ENCODE results near the gene SMC5. TPM values are rescaled to one million over a fixed set of nuclear protein-coding genes. Genes with fewer than 3 reads are reported as not detected.

Gene SMC5
- total RNA-seq = 28.9 TPM
- polyA plus RNA-seq (ENCODE audit: insufficient read depth in 1 of 8, insufficient read length in 8 of 8, low replicate concordance in 1 of 8) = 10 to 100 TPM; 20.0 to 41.2 (median 29.5) TPM
- long read RNA-seq, donor 1, partial matches to known transcripts = 0 of 2 reads
- long read RNA-seq, donor 1, other reads (novel, unspliced or antisense) = 0 of 2 reads
- long read RNA-seq, donor 2 = 0 reads
- long read RNA-seq, donor 3, full-length matches to known transcripts = 3 of 3 reads
- long read RNA-seq, donor 3, partial matches to known transcripts = 0 of 3 reads
- long read RNA-seq, donor 3, other reads (novel, unspliced or antisense) = 0 of 3 reads
- long read RNA-seq, donor 4 = 0 reads
- long read RNA-seq, donor 5, partial matches to known transcripts = 12 of 12 reads
- long read RNA-seq, donor 5, other reads (novel, unspliced or antisense) = 0 of 12 reads
- long read RNA-seq, donor 6 = 0 reads
- long read RNA-seq, donor 7 = 0 reads
- long read RNA-seq, donor 8 = 0 reads
- long read RNA-seq, donor 9 = 0 reads
- long read RNA-seq, donor 10, full-length matches to known transcripts = 1 of 8 reads
- long read RNA-seq, donor 10, partial matches to known transcripts = 7 of 8 reads
- long read RNA-seq, donor 10, other reads (novel, unspliced or antisense) = 0 of 8 reads
- long read RNA-seq, donor 11, partial matches to known transcripts = 12 of 12 reads
- long read RNA-seq, donor 11, other reads (novel, unspliced or antisense) = 0 of 12 reads

DNA sequence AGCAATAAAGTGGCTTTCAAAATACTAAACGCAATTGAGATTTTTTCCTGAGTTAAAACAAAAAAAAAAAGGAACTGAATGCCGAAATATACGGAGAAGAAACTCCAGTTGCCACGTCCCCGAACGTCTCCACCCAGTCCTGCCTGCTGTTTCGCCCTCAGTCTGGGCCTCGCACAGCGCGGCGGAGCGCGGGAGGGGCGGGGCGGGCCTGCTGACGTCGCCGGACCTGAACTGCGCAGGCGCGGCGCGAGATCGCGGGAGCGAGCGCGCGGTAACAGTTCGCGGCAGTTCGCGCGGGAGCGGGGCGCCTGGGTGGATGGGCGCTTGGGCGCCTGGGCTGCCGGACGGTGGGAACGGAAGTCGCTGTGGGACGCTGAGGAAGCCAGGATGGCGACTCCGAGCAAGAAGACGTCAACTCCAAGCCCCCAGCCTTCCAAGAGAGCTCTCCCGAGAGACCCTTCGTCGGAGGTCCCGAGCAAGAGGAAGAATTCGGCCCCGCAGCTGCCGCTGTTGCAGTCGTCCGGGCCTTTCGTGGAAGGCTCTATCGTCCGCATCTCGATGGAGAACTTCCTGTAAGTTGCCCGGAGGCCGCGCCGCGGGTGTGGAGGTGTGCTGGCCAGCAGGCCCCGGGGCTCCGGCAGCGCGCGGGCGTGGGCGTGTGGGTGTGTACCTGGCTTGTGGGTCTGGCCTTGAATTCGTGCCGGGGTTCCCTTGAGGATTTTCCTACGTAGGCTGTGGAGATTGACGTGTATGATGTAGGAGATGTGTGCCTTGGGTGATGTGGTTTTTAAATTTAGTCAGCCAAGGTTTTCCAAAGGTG, at the start of gene SMC5:
TSS of gene SMC5 (plus strand) at position 287 of the 820 bp plus-strand sequence. CDS start at position 388, 101 bp downstream.
- Histone ChIP-seq H3K9me3 (replicated peaks; ENCODE audit: control insufficient read depth, low read depth, low read length) (no peaks in the 10 kb centered on the region), H3K4me3 (ENCODE audit: low read length) (peak within 1 kb of the TSS; percentile 90), H3K36me3 (ENCODE audit: control insufficient read depth, insufficient read depth, low read length) (peaks cover 6% of the 10 kb centered on the region), H3K27ac (ENCODE audit: low read length) (peak within 1 kb of the TSS; percentile 96), H3K27me3 (ENCODE audit: control insufficient read depth, insufficient read depth, low read length) (no peaks in the 10 kb centered on the region), H3K4me1 (ENCODE audit: control insufficient read depth, insufficient read depth, low read length) (peaks cover 36% of the 10 kb centered on the region)
- WGBS (ENCODE audit: insufficient coverage) = under 1% methylated on average over 74 of the region's 75 CpGs
- peak; percentile 97 for DNase-seq

DNA sequence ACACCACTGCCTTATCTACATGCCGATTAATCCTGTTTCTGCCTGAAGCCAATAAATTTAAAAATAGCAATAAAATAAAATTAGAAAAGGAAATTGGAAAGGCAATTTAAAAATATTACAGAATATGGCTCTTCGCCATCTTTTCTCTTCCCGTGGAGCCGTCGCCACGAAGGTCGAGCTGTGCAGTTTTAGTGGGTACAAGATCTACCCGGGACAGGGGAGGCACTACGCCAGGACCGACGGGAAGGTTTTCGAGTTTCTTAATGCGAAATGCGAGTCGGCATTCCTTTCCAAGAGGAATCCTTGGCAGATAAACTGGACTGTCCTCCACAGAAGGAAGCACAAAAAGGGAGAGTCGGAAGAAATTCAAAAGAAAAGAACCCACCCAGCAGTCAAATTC, 41.7 kb upstream of the SMC5 start:
- no peak overlapping the region for H3K27ac ChIP-seq (ENCODE audit: low read length)
- no peaks in the 10 kb centered on the region for H3K4me1 ChIP-seq (ENCODE audit: control insufficient read depth, insufficient read depth, low read length)
- DNase-seq = no peak
- no peaks in the 10 kb centered on the region for H3K27me3 ChIP-seq (ENCODE audit: control insufficient read depth, insufficient read depth, low read length)
- no peak overlapping the region for H3K4me3 ChIP-seq (ENCODE audit: low read length)
- H3K36me3 ChIP-seq (ENCODE audit: control insufficient read depth, insufficient read depth, low read length) = peaks cover 9% of the 10 kb centered on the region
- peaks cover 9% of the 10 kb centered on the region for H3K9me3 ChIP-seq (replicated peaks; ENCODE audit: control insufficient read depth, low read depth, low read length)
- WGBS (ENCODE audit: insufficient coverage) = 92% methylated on average over 12 of the region's 16 CpGs

DNA sequence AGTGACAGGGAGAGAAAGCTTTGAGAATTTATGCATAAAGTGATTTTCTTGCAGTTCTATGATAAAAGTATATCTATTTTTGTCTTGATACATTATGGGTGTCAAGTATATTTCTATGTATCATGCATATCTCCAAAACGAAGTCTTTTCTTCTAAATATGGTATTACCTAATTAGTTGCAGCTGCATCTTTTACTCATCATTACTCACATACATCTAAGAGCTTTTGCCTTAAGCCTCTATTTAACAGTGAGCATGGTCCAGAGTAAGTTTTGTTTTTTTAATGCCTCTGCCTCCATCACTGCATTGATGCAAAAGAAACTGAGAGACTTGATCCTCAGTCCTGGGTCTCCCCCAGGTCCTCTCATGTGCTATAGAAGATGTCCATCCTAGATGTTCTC, 40.0 kb upstream of the SMC5 start:
- Histone ChIP-seq H3K36me3 (ENCODE audit: control insufficient read depth, insufficient read depth, low read length) (peaks cover 5% of the 10 kb centered on the region), H3K4me3 (ENCODE audit: low read length) (no peak overlapping the region), H3K27me3 (ENCODE audit: control insufficient read depth, insufficient read depth, low read length) (no peaks in the 10 kb centered on the region), H3K27ac (ENCODE audit: low read length) (no peak overlapping the region), H3K9me3 (replicated peaks; ENCODE audit: control insufficient read depth, low read depth, low read length) (no peaks in the 10 kb centered on the region), H3K4me1 (ENCODE audit: control insufficient read depth, insufficient read depth, low read length) (no peaks in the 10 kb centered on the region)
- DNase-seq = no peak
- WGBS (ENCODE audit: insufficient coverage) = no CpG with 5 or more reads among the region's 1 CpG

DNA sequence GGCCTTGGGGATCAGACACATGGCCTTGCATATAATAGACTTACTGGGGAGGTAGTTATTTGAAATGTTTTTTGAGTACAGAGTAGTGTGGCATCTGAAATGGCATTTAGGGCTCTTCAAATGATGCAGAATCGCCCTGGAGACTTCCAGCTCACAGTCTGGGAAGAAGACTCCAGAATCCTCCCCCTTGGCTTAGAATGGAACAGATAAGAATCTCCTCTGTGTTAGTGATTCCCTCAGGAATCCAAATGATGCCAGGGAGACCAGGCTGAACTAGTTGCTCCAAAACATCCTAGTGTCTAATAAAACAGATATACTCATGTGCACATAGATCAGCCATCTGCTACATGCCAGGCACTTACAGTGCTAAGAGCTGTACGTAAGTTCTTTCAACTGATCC, 38.6 kb upstream of the SMC5 start:
- no CpG with 5 or more reads among the region's 2 CpGs for WGBS (ENCODE audit: insufficient coverage)
- Histone ChIP-seq H3K4me3 (ENCODE audit: low read length) (no peak overlapping the region), H3K36me3 (ENCODE audit: control insufficient read depth, insufficient read depth, low read length) (no peaks in the 10 kb centered on the region), H3K27me3 (ENCODE audit: control insufficient read depth, insufficient read depth, low read length) (no peaks in the 10 kb centered on the region), H3K27ac (ENCODE audit: low read length) (no peak overlapping the region), H3K4me1 (ENCODE audit: control insufficient read depth, insufficient read depth, low read length) (no peaks in the 10 kb centered on the region), H3K9me3 (replicated peaks; ENCODE audit: control insufficient read depth, low read depth, low read length) (no peaks in the 10 kb centered on the region)
- no peak for DNase-seq

DNA sequence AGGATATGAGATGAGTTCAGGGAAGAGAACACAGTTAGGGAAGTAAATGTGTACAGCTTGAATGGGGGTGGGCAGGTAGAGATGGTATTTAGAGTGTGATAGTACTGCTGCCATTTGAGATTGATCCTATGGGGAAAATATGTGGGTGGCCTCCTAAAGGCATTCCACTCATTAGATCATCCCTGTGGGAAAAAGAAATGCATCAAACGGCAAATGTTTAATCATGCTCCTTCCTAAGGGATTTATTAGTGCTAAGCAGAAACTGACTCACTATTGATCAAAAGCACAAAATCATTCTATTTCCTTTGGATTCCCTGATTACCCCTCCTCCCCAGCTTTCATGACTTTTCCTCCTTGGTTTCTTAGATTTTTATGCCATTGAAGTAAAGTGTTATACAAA, 36.4 kb upstream of the SMC5 start:
- H3K4me3 ChIP-seq (ENCODE audit: low read length) = no peak overlapping the region
- no peaks in the 10 kb centered on the region for H3K9me3 ChIP-seq (replicated peaks; ENCODE audit: control insufficient read depth, low read depth, low read length)
- no peaks in the 10 kb centered on the region for H3K4me1 ChIP-seq (ENCODE audit: control insufficient read depth, insufficient read depth, low read length)
- no peaks in the 10 kb centered on the region for H3K27me3 ChIP-seq (ENCODE audit: control insufficient read depth, insufficient read depth, low read length)
- no peaks in the 10 kb centered on the region for H3K36me3 ChIP-seq (ENCODE audit: control insufficient read depth, insufficient read depth, low read length)
- WGBS (ENCODE audit: insufficient coverage) = no CpG with 5 or more reads among the region's 1 CpG
- DNase-seq = no peak
- no peak overlapping the region for H3K27ac ChIP-seq (ENCODE audit: low read length)

DNA sequence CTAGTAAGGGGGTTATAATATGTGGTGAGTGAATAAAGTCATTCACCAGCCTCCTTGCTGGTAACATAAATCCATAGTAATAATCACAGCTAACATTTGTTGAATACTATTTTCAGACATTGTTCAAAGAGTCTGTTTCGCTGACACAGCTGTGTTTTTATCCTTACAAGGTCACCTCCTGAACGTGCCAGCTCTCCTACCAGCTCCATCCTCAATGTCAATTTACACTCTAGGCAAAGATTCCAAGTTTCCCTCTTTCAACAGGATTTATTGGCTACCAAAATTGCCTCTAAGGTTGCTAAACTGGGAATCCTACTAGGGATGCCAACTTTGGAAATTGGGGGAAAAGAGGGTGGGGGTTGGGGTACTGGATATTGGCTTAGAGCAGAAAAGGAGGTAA, 30.7 kb upstream of the SMC5 start:
- Histone ChIP-seq H3K27ac (ENCODE audit: low read length) (no peak overlapping the region), H3K9me3 (replicated peaks; ENCODE audit: control insufficient read depth, low read depth, low read length) (no peaks in the 10 kb centered on the region), H3K36me3 (ENCODE audit: control insufficient read depth, insufficient read depth, low read length) (no peaks in the 10 kb centered on the region), H3K4me3 (ENCODE audit: low read length) (no peak overlapping the region), H3K4me1 (ENCODE audit: control insufficient read depth, insufficient read depth, low read length) (peaks cover 3% of the 10 kb centered on the region), H3K27me3 (ENCODE audit: control insufficient read depth, insufficient read depth, low read length) (no peaks in the 10 kb centered on the region)
- DNase-seq = peak; percentile 33
- 41% methylated on average over 2 of the region's 2 CpGs for WGBS (ENCODE audit: insufficient coverage)

DNA sequence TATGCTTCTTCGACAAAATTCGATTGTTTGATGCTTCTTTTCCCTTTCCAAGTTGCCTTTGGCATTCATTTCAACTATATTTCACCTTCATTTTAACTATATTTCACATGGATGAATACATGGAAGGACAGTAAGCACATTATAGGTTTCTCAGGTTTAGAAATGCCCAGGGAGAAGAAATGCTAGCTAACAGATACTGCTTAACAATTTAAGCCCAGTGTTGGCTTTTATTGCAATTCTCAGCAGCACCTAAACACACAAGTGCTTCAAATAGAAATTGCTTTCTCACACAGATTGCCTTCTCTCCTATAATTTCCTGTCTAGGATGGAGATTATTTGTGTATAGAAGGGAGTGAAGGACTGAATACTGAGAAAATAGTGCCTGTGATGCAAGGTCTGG, 30.2 kb upstream of the SMC5 start:
- Histone ChIP-seq H3K27me3 (ENCODE audit: control insufficient read depth, insufficient read depth, low read length) (no peaks in the 10 kb centered on the region), H3K9me3 (replicated peaks; ENCODE audit: control insufficient read depth, low read depth, low read length) (no peaks in the 10 kb centered on the region), H3K36me3 (ENCODE audit: control insufficient read depth, insufficient read depth, low read length) (no peaks in the 10 kb centered on the region), H3K4me1 (ENCODE audit: control insufficient read depth, insufficient read depth, low read length) (peaks cover 3% of the 10 kb centered on the region), H3K27ac (ENCODE audit: low read length) (peak overlapping the region; percentile 42), H3K4me3 (ENCODE audit: low read length) (no peak overlapping the region)
- no CpG with 5 or more reads among the region's 2 CpGs for WGBS (ENCODE audit: insufficient coverage)
- no peak for DNase-seq

DNA sequence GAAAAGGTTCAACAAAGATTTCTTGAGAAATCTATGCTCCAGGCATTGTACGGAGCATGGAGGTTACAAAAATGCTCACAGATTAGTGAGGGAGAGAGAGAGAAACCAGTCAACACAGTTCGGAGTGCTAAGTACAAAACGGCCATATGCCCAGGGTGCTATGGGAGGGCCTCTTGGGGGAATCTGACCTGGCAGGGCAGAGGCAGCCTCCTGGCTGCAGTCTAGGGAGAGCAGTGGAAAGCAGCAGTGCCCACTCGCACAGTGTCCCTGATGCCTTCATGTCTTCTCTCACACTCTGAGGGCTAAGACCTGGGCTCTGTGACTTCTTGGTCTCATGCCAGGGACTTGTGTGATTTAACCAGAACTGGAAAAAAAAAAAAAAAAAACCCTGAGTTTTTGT, 29.8 kb upstream of the SMC5 start:
- no peak overlapping the region for H3K27ac ChIP-seq (ENCODE audit: low read length)
- no peak overlapping the region for H3K4me3 ChIP-seq (ENCODE audit: low read length)
- H3K27me3 ChIP-seq (ENCODE audit: control insufficient read depth, insufficient read depth, low read length) = no peaks in the 10 kb centered on the region
- peak; percentile 13 for DNase-seq
- 65% methylated on average over 1 of the region's 4 CpGs for WGBS (ENCODE audit: insufficient coverage)
- H3K36me3 ChIP-seq (ENCODE audit: control insufficient read depth, insufficient read depth, low read length) = no peaks in the 10 kb centered on the region
- H3K9me3 ChIP-seq (replicated peaks; ENCODE audit: control insufficient read depth, low read depth, low read length) = no peaks in the 10 kb centered on the region
- peaks cover 3% of the 10 kb centered on the region for H3K4me1 ChIP-seq (ENCODE audit: control insufficient read depth, insufficient read depth, low read length)

DNA sequence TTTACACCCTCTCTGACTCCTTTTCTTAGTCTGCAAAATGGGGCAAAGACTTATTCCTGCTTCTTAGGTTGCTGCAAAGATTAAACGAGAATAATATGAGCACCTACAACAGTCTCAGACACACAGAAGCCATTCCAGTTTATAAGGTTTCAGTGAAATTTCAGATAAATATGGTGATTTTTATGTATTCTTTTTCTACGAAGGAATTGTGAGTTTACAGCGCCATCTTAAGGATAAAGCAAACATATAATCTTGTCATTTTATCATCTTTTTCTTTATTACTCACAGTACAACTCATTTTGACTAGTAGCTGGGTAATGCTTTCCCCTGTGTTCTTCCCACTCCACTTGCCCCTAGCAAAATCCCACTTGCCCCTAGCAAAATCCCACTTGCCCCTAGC, 29.2 kb upstream of the SMC5 start:
- Histone ChIP-seq H3K4me3 (ENCODE audit: low read length) (no peak overlapping the region), H3K27ac (ENCODE audit: low read length) (no peak overlapping the region), H3K36me3 (ENCODE audit: control insufficient read depth, insufficient read depth, low read length) (no peaks in the 10 kb centered on the region), H3K9me3 (replicated peaks; ENCODE audit: control insufficient read depth, low read depth, low read length) (no peaks in the 10 kb centered on the region), H3K27me3 (ENCODE audit: control insufficient read depth, insufficient read depth, low read length) (no peaks in the 10 kb centered on the region), H3K4me1 (ENCODE audit: control insufficient read depth, insufficient read depth, low read length) (peaks cover 3% of the 10 kb centered on the region)
- DNase-seq = peak; percentile 26
- no CpG with 5 or more reads among the region's 3 CpGs for WGBS (ENCODE audit: insufficient coverage)

DNA sequence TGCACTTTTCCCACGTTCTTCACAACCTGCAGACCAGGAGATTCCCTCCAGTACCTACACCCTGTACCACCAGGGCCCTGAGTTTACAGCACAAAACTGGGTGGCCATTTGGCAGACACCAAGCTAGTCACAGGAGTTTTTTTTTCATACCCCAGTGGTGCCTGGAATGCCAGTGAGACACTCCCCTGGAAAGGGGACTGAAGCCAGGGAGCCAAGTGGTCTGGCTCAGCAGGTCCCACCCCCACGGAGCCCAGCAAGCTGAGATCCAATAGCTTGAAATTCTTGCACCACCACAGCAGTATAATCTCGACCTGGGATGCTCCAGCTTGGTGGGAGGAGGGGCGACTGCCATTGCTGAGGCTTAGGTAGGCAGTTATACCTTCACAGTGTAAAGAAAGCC, 26.3 kb upstream of the SMC5 start:
- WGBS (ENCODE audit: insufficient coverage) = 55% methylated on average over 3 of the region's 4 CpGs
- no peak overlapping the region for H3K27ac ChIP-seq (ENCODE audit: low read length)
- no peaks in the 10 kb centered on the region for H3K36me3 ChIP-seq (ENCODE audit: control insufficient read depth, insufficient read depth, low read length)
- H3K27me3 ChIP-seq (ENCODE audit: control insufficient read depth, insufficient read depth, low read length) = no peaks in the 10 kb centered on the region
- no peak for DNase-seq
- H3K9me3 ChIP-seq (replicated peaks; ENCODE audit: control insufficient read depth, low read depth, low read length) = no peaks in the 10 kb centered on the region
- H3K4me1 ChIP-seq (ENCODE audit: control insufficient read depth, insufficient read depth, low read length) = peaks cover 3% of the 10 kb centered on the region
- no peak overlapping the region for H3K4me3 ChIP-seq (ENCODE audit: low read length)
